ENCODE data around the gene SEZ6L.

SEZ6L gene

GRCh38 chr22:26185190-26185589, 15.9 kb downstream of the SEZ6L start:
- FAIRE-seq = no peak

- no peak for FAIRE-seq
Observed at GRCh38 chr22:26188341-26188740, 19.1 kb downstream of the SEZ6L start.

DNA sequence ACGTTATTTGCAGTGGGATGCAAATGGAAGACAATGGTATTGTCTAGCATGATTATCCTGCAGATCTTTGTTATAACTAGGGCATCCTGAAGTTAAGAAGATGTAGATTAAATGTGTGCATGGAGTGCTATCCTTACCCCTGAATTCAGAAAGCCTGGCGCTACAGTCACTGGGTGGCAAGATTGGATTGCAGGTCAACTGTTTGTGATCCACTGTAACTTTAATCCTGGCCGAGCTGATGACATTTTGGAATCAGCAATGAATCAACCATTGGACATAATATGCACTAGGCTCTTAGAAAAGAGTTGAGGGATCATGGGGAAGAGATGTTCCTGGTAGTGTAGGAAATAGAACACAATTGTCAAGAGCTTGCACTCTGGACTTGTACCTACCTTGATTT, 25.1 kb downstream of the SEZ6L start:
- no peak for FAIRE-seq

DNA sequence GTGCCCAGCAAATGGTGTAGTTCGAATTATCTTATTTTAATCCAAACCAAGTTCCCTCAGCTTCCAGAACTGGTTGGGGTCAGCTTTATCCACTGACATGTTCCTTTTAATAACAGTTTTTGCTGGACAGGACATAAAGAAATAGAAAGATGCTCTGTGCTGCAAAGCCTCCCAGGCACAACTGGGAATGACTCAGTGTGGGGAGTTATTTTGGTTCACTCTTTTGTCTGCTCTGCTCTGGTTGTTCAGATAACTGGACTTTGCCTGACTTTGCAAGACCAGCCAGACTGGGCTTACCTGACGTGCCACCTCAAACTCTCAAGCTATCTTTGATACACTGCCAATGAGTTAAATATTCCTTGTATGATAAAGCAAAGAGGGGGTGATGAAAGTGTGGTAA, 25.6 kb downstream of the SEZ6L start:
- no peak for FAIRE-seq

DNA sequence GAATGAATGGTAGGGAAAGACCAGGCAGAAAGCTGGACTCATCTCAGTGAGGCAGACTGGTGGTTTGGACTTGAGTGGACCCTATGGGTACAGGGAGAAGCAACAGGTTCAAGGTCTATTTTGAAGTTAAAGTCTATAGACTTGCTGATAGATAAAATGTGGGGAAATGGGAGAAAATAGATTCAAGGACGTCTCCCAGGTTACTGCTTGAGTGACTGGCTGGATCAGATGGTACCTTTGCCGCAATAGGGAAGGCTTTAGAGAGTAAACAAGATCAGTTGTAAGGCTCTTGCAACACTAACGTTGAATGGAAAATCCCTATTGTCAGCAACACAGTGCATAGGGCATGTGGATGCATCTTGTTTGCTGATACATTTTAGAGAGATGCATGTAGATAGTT, 27.4 kb downstream of the SEZ6L start:
- FAIRE-seq = no peak

- no peak for FAIRE-seq
Observed at GRCh38 chr22:26197425-26197824, 28.2 kb downstream of the SEZ6L start.

GRCh38 chr22:26199665-26200064, 30.4 kb downstream of the SEZ6L start:
- FAIRE-seq = no peak

DNA sequence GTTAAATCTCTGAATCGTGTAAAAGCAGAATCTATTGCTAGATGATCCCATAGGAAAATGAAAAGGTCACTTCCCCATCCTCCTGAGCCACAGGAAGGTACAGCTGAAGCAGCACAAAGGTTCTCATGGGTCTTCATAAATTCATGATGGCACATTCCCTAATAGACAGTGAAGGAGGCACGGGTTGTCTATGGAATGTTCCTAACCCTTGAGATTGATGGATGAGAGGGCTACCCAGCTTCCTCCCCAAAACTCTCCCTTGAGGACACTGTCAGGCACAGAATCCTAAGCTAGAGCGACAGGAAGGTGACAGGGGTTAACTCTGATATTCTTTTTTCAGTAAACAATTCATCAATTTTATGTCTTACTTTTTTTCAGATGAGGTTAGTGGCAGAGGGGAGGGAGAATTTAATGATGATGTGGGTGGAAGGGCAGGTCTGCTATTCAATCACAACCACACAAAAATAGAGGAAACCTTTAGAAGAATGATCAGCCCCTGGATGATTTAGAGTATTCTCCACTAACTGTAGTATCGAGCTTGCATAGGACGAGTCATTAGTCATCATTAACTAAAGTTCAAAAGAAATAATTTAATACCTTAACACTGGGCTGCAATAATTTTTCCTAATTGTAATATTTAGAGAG, 33.1 kb downstream of the SEZ6L start:
- FAIRE-seq = no peak

DNA sequence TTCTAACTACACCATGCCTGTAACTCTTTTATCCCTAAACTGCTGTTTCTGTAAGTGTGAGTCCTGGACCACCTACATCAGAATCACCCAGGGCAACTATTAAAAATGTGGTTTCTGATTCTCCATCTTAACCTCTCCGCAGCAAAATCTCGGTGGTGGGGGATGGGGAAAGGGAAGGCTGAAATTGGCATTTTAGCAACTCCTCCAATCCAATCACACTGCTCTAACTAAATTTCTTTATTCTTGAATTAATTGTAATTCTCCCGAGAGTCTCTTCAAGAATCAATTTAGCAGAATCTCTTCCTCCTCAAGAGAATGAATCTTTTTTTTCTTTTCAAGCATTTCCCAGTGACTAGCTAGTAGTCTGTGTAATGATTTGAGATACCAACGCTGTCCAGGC, 36.2 kb downstream of the SEZ6L start:
- no peak for FAIRE-seq

DNA sequence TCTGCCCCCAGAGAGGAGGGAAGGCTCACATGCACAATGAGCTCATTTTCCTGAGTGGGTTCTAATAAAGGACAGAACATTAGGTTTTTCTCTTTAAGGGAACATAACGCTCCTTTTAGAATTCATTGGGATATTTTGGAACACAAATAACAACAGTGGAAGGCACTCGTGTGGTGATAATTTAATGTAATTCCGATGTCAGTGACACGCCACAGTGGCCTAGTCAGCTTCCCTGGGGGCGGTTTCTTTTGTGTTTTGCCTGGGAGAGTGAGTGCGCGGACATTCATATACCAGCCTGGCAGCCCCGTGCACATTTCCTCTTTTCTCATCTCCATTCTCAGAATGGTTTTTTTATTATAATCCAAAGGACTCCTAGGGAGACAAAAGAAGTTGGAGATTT, 41.1 kb downstream of the SEZ6L start:
- no peak for FAIRE-seq

DNA sequence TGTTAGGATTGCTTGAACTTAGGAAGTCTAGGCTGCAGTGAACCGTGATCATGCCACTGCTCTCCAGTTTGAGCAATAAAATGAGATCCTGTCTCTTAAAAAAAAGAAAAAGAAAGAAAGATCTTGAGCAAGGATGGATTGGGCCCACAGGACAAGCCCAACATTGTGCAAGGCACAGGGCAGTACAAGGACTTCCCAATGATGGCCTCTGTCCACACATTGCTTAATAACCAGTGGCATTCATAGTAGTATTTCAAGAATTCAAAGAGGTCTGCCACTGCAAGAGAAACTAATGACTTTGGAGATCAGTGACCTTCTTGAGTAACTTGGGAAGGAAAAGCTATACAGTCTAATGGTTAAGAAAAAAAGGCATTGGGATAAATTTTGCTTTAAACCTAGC, 44.6 kb downstream of the SEZ6L start:
- no peak for FAIRE-seq

- no peak for FAIRE-seq
Observed at GRCh38 chr22:26214466-26214865, 45.2 kb downstream of the SEZ6L start.

GRCh38 chr22:26215736-26216135, 46.5 kb downstream of the SEZ6L start:
- no peak for FAIRE-seq

DNA sequence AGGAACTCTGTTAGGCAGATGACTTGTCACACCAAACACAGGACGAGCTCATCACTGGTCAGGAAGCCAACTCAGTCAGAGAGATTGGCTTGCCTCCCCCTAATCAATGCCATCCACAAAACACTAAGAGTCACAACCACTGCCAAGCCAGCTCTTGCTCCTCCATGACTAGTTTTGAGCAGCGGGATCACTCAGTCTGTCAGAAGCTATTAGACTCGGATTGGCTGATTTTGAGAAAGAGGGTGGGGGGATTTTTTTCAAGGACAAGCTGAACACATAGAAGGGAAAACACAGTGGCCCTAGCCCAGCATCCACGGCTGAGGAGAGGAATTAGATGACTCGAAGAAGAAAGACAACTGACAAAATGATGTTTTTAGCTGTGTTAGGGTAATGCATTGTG, 55.9 kb downstream of the SEZ6L start:
- no peak for FAIRE-seq

GRCh38 chr22:26226538-26227297, 57.5 kb downstream of the SEZ6L start:
- FAIRE-seq = no peak

DNA sequence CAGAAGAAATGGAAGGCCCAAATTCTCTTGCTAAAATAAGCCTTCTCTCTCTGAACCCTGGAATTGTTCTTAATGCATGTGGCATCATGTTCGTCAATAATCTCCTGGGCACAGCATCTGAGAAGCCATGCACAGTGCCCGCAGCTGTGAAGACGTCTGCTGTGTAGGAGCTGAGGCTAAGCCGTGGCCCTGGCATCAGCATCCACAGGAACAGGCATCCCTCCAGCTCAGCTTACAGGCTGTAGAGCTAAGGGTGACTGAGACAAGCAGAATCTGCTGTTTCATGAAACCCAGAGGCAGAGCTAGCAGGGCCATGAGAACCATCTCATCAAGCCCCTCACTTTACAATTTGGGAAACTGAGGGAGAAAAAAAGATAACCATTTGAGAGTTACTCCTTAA, 60.6 kb downstream of the SEZ6L start:
- no peak for FAIRE-seq

DNA sequence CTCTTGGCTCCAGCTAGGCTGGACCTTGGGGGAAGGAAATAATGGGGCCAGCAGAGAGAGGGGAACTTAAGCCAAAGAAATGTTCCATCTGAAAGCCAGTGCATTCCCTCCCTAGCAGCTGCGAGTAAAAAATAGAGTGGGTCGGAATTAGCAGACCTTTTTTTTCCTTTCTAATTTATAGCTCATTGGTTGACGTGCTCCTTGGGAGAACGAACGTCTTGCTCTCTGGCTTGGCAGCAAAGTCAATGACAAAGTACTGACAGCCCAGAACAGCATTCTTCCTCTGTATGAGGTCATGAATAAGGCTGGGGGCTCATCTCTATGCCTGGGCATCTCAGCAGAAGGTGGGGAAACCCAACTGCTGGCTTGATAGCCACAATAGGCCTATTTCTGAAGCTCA, 65.0 kb downstream of the SEZ6L start:
- no peak for FAIRE-seq

DNA sequence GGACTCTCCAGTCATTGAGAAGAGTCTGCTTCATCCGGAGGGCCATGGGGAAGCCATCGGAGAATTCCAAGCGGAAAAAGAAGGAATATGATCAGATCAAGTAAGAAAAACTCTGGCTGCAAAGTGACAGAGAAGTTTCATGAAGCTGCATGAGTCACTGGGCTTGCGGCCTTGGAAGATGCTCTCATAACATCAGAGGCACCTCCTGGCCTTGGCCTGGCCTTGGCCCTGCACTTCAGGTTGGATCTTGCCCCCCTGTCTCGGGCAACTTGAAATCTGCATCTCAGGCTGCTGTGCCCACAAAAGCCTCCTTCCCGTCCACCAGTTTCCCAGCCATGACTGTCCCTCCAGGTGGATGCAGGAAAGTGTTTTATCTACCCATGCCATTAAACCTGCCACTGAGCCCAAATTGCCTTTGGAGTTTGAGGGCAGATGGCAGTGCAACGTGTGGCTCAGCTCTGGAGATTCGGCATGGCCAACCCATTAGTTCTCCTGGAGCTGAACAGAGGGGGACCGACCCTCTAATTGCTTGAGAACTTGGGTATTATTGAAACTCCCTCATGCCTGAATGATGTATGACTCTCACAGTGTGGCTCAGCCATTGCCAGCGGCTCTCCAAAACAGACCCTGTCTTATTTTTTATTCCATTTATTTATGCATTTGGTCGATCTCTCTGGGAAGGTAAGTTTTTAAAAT, 66.7 kb downstream of the SEZ6L start:
- FAIRE-seq = no peak

GRCh38 chr22:26236991-26237390, 67.7 kb downstream of the SEZ6L start:
- no peak for FAIRE-seq

DNA sequence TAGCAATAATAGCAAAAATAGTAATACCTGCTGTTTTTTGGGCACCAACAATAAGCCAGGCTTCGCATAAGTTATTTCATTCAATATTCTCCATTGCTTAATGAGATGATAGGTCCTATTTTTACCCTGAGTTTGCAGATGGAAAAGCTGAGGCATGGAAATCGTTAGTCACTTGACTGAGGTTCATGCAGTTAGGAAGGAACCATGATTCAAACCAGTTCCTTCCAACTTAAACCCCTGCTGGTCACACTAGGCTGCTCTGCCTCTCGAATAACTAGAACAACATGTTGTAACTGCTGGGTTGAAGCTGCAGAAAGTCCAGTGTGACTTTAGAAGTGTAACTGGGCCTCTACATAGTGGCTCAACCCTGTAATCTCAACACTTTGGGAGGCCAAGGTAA, 69.3 kb downstream of the SEZ6L start:
- FAIRE-seq = no peak

DNA sequence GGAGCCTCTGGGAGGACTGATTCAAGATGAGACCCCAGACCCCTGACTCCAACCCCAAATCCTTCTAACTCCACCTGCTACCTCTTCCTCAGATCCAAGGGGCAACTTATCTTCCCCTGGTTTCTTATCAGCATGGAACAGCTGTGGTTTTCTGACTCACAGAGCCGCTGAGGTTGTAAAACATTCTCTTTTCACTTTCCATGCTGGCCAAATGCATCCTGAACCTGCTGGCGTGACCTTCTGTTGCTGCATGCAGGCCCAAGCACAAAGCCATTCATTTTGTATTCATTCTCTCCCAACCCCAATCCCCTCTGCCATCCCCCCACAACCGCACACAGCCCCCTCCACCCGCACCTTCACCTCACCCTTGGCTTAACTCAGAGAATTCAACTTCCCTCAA, 70.3 kb downstream of the SEZ6L start:
- FAIRE-seq = no peak

- FAIRE-seq = no peak
Observed at GRCh38 chr22:26241361-26241760, 72.1 kb downstream of the SEZ6L start.

GRCh38 chr22:26245001-26245400, 75.7 kb downstream of the SEZ6L start:
- FAIRE-seq = no peak

DNA sequence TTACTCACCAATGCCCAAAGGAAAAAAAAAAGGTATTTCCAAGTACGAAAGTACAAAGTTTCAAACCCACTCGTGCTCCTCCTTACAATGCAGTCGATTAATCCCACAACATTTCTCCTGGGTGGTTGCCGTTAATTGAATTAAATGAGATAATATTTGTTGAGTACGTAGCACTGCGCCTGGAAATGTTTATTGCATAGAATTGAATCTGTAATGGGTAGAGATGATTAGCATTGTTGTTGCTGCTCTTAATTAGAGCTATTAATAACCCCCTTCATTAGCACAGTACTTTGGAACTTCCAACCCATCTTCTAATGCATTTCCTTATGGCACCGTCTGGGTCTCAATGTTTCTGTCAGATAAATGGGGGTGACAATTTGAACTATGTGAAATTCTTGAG, 77.3 kb downstream of the SEZ6L start:
- FAIRE-seq = no peak

All from TTC549 (cell line).